GM13977 (cell line): ENCODE measurements around the gene KRT83.

Experiments
- DNase-seq: peaks from one replicate; pipeline ENCODE4 v3.0.0; 2012; ENCODE audit warnings: low spot score
- CTCF ChIP-seq: IDR thresholded peaks from 2 replicates; pipeline ENCODE4 v1.5.1; 2012; ENCODE audit warnings: mild to moderate bottlenecking, control low read depth; ENCODE audit not compliant: insufficient read depth; ENCODE audit errors: extremely low read depth, missing control alignments
- in situ Hi-C: fragments of 300-500 bp; cut with MboI; formaldehyde crosslinking; loops from one replicate; pipeline ENCODE4 v1.12.0; 2022; ENCODE audit warnings: low sequenced_read_pairs, low pct_unique_long_range_greater_than_20kb, mixed read lengths, inconsistent platforms; ENCODE audit not compliant: unreplicated experiment

KRT83 gene

DNA sequence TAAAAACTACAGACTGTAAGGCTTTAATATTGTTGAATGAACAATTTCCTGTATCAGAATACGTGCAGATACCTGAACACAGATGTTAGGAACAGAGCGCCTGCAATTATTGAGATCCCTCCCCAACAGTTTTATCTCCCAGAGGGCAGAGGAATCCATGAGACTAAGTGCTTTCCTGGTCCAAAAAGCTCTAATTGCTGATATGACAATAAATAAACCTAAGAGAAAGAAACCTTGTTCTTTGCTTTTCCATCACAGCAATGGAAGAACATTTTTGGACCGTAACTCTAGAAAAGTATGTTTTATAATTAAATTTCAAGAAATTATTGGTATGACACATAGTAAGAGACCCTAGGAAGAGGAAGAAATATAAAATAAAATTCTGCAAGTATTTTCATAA is 13.0 kb upstream of the KRT83 start:
- no peak for DNase-seq
- no peak for TF ChIP-seq CTCF
- in situ Hi-C loops = no loop called here

DNA sequence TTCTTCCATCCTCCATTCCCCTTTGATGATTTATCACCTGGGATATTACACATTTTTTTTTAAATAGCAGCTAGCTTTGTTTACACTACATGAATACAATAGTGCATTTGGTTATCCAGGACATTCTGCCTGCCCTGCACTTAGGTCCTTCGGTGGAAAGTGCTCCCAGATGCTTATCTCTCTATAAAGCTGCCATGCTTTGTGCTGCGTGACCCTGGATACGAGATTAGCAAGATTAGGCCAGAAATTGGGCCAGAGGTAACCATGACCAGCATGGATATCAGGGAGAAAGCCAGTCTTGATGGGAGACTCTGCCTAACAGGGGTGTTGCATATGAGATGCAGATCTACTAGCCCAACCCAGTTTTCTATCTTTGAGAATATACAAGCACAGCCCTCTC is 12.1 kb upstream of the KRT83 start:
- no peak for DNase-seq
- TF ChIP-seq CTCF = no peak
- in situ Hi-C loops = no loop called here

GRCh38 chr12:52332381-52332780 is 11.2 kb upstream of the KRT83 start:
- DNase-seq = no peak
- in situ Hi-C loops = no loop called here
- TF ChIP-seq CTCF = no peak

- no peak for DNase-seq
- TF ChIP-seq CTCF = no peak
- in situ Hi-C loops = no loop called here
Observed at GRCh38 chr12:52331833-52332232, 10.6 kb upstream of the KRT83 start.

GRCh38 chr12:52331039-52331438 is 9.8 kb upstream of the KRT83 start:
- no peak for TF ChIP-seq CTCF
- in situ Hi-C loops = no loop called here
- DNase-seq = no peak

DNA sequence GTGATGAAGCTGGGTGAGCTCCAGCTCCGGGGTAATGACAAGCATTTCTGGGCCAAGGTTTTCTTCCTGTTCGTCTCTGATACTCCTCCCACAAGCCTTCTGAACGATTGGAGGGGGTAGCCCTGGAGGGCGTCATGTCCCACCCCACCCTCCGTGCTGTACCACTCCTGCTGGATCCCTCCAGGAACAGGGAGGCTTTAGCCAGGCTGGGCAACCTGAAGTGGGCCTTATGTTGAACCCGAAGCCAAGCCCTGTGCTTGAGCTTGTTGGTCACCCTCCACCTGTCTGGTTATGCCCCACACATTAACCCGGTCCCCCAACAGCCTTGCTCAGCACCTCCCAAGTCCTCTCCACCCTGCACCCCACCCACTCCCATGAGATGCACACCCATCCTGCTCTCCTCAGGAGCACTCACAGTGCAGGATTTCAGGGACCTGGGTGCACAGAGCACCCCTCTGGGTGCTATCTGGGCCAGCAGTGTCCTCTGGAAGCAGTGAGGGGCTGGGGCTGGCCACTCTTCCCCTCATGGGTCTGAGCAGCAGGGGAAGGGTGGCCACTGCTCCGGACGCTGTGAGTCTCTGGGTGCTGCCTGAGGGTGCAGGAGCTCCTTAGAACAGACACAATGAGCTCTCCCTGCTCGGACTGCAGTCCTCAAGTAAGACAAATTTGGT is 6.8 kb upstream of the KRT83 start:
- no peak for TF ChIP-seq CTCF
- DNase-seq = no peak

More for the DNA sequence above, 6.8 kb upstream of the KRT83 start:
- in situ Hi-C loops = no loop called here
